Fibroblast of skin of scalp (primary cell): ENCODE results near the gene SPON2. TPM values are rescaled to one million over a fixed set of nuclear protein-coding genes. Genes with fewer than 3 reads are reported as not detected.
A peak's percentile ranks its signal among the peaks of the same experiment; 100 is the strongest.

Experiments
- DNase-seq: peaks from one replicate; pipeline ENCODE4 v3.0.0-alpha.2; 2013
- polyA plus RNA-seq, 2 experiments: library from polyadenylated mRNA; unstranded; fragments of 120-200 nt; gene quantifications; one replicate each; pipeline ENCODE4 v1.2.1, GENCODE V29; 2013; ENCODE audit not compliant: insufficient read length in 2 of 2

The SPON2 gene
- 13.8 TPM for polyA plus RNA-seq (2013, experiment 1 of 2; ENCODE audit: insufficient read length)
- 15.7 TPM for polyA plus RNA-seq (2013, experiment 2 of 2; ENCODE audit: insufficient read length)

DNA sequence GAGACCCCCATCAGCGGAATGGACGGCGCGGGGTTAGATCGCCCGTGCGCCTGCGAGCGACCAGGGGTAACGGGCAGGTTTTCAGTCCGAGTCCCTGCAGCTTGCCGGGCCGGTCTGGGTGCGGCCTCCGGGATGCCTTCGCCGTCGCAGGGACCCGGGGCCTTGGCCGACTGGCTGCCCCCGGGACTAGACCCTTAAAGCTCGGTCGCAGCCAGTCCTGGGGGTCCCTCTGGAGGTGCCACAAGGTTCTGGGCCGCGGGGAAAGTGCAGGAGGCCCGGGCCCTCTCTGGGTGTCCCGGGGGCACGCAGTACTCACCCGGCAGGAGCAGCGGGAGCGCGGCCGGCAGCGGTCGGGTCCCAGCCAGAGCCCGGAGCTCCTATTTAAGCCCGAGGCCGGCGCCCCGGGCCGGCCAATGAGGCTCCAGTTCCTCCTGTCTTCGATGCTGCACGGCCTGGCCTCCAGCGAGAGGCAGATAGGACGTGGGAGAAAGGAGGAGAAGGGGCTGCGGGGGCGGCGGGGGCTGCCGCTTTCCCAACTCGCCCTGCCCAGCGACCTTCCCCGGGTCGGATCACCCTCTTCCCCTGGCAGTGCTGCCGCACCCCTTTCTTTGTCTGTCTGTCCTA is at the start of gene SPON2:
SPON2 (minus strand) TSS at position 356 of the 624 bp plus-strand sequence.
- no peak for DNase-seq

GRCh38 chr4:1221155-1221870 is 48.9 kb upstream of the SPON2 start:
- DNase-seq: no peak

GRCh38 chr4:1220566-1220965 is 48.2 kb upstream of the SPON2 start:
- no peak for DNase-seq

GRCh38 chr4:1219566-1219950 is 47.2 kb upstream of the SPON2 start:
- no peak for DNase-seq

- no peak for DNase-seq
These were observed 46.5 kb upstream of the SPON2 start for GRCh38 chr4:1218634-1219565.

DNA sequence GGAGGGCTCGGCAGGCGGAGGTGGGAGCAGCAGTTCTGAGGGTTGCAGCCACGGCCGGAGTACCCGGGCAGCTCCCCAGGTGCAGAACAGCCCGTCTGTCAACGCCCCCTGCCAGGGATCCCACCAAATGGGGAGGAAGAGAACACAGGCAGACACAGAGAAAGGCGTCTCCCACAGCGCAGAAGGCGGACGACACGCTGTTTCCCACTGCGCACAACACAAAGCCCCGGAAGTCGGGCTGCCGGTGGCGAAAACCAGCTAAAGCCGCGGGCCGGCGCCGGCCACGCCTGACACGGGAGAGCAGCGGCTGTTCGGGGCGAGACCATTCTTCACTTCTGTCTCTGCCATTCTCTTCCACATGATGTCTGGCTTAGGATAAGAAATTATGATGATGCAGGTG is 45.0 kb upstream of the SPON2 start:
- DNase-seq: no peak

- DNase-seq: no peak
These were observed 44.5 kb upstream of the SPON2 start for GRCh38 chr4:1216869-1217294.

- no peak for DNase-seq
These were observed 43.8 kb upstream of the SPON2 start for GRCh38 chr4:1216076-1216614.

- DNase-seq: no peak
These were observed 43.0 kb upstream of the SPON2 start for GRCh38 chr4:1215141-1216075.

DNA sequence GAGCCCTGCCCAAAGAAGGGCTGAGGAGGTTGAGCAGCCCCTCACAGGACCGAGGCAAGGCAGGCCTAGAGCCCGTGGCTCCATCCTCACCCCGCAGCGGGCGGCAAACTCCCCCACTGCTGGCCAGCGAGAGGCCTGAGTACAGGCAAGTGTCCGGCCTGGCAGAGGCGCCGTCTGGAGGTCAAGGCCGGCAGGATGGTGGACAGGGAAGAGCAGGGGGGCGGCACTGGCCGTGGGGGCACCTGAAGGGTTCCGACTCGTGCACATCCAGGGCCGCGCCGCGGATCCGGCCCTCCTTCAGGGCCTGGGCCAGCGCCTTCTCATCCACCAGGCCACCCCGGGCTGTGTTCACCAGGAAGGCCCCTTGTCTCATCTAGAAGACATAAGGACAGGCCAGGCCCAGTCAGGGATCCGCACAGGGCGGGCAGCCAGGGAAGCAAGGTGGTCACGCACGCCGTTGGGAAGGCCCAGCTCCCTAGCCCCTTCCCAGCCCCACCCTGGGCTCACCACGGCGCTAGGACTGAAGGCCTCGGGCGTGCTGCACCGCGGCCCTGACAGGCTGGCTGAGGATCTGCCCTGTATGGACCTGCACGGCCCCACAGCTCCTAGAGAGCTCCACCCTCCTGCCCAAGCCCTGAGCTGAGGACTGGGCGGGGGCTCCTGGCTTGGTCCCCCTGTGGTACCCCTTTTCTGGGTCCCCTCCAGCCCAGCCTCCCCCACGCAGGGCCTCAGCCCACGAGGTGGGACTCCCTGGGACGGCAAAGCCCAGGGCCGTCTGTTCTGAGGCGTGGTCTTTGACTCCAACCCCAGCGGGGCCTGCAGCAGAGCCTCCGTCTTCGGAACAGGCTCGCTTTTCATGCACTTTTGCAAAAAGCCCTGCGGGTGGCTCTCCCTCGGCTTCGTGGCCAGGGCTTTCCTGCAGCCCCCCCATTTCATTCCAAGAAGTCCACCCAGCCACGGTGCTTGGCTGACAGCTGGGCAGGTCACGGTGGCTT is 42.0 kb upstream of the SPON2 start:
- no peak for DNase-seq

DNA sequence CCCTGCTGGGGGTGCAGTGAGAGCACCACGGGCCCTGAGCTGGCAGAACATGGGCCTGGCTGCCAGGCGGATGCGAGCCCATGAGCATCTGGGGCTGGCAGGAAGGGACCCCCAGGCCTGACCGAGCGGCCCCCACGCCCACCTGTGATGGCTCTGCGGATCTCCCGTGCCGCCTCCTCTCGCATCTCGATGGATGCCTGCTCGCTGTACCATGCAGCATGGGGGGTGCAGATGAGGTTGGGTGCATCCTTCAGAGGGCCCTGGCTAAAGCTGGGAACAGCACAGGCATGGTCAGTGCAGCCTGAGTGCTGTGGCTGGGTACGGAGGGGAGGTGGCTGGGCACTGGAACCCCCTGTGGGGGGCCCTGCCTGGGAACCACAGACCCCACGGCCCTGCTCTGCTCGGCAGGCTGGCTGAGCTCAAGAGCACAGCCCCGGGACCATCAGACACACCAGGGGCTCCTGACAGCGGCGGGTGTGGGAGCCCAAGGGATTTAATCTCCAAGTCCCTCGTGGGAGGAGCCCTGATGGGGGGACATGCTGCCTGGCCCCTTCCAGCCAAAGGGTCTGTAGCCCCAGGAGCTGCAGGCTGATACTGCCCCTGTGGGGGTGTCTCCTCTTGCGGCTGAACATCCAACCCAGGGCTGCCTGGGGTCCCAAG is 41.1 kb upstream of the SPON2 start:
- no peak for DNase-seq

DNA sequence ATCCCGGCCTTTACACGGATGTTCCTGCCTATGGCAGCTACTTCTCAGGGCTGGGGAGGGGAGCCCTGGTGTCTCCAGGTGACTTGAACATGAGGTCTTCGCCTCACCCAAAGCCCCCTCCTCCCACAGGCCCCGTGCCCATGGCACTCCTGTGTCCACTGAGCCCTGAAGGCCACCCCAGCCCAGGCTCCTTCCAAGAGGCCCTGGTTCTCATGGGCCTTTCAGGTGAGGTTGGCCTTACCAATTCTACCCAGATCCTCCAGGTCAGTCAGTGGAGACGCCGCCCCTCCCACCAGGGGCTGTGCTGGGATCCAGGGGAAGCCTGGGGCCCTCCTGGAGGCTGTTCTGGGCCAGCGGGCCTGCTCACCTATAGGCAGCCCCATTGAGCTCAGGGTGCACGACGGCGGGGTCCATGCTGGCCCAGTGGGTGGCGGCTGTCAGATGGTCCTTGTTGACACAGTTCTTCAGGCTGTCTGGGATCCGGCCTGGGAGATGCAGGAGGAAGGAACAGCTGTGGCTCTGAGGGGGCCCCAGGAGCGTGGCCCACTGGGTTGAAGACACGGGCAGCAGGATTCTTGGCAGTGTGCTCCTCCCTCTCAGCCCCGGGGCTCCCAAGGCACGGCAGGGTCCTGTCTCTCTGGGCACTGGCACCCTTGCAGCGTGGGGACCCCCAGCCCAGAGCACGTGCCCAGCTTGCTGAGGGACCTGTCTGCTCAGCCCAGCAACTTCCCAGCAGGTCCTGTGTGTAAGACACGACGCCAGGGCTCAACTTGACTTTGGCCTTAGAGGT is 40.4 kb upstream of the SPON2 start:
- DNase-seq: no peak

DNA sequence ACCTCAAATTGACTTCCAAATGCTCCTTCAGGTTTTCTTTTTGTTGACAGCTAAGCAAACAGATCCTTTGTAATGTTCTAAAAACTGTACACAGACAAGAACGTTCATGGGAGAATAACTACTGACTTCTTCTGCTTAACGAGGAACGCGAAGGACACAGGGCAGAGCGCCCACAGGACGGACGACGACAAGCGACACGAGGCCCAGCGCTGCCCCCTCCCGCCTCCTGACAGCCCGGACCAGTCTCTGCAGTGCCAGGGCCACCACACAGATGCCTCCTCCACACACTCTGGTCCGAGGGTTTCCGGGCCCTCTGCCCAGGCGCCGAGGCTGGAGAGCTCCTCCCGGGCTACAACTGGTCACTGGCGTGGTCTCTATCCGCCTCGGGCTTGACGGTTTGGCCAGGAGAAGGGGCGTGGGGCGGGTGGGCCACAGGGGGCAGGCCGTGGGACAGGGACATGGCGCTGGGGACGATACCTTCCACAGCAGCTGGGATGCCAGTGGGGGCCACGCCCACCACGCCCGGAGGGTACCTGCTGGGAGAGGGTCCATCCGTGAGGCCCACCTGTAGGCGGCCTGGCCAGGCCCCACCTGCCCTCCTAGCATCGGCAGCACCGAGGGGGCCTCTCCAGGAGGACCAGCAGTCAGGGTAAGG is 39.6 kb upstream of the SPON2 start:
- DNase-seq: no peak

DNA sequence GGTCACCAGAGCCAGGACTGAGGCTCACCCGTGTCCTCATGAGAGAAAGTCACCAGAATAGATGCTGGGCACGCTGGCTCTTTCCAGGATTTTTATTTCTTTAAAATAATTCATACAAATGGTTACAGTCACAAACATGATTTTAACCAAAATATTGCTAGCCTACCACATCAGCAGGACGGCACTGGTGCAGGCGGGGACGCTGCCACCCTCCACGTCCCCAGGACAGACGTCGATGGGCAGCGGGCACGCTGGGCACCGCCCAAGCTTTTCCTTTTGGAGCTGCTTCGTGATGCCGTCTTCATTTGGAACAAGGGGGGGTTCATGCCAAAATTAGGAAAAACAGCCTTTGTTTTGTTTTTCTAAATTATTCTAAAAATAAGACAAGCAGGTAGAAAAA is 39.0 kb upstream of the SPON2 start:
- DNase-seq: no peak

DNA sequence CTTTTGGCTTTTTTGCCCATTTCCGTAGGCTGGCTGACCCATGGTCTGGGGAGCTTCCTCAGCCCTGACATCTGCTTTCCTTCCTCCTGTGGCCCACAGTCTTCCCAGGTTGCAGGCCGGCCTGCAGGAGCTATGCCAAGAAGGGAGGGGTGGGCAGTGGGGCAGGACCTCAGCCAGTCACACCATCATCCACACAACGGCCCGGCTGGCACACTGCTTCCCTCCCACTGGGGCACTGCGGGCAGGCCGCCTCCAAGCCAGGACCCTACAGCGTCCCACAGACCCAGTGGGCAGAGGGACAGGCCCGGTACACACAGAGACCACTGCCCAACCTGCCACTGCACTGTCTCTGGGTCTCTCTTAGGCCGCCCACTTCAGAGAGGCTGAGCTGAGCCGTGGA is 38.6 kb upstream of the SPON2 start:
- no peak for DNase-seq

DNA sequence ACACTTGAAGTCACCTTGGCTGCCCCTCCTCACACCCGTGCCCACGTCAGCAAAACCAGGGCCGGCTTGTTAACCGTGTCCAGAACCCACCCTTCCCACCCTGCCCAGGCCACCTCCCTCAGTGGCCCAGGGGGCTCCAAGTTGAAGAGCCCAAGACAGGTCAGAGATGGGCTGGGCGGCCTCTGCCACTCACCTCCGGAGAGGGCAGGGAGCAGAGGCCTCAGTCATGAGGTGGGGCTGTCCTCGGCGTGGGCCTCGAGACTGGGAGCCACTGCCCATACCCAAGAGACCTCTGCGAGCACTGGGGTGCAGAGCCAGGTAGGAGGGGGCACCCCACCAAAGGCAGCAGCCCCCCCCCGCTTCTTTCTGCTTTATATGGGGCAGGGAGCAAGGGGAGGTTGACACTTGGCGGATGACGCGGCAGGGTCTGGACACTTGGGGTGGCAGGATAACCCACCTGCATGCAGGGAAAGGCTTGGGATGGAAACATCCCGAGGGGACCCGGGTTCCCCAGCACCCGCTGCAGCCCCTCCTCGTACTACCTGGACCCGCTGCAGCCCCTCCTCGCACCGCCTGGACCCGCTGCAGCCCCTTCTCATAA is 38.0 kb upstream of the SPON2 start:
- no peak for DNase-seq

GRCh38 chr4:1209821-1210220 is 37.4 kb upstream of the SPON2 start:
- peak; percentile 62 for DNase-seq
